Sigmoid colon (tissue), 7 donors: ENCODE data around the gene WDSUB1. TPM values are rescaled to one million over a fixed set of nuclear protein-coding genes. Genes with fewer than 3 reads are reported as not detected.

Experiments
- DNase-seq: peaks from one replicate; pipeline ENCODE4 v3.0.0-alpha.2; 2019
- H3K27ac ChIP-seq, 4 donors: fragments of 200-600 bp; sonication (generic); one replicate each; pipeline ENCODE4 v1.5.1; 2016 to 2019; ENCODE audit warnings: mild to moderate bottlenecking in 1 of 4
- H3K27me3 ChIP-seq, 3 donors: fragments of 200-600 bp; sonication (generic); one replicate each; pipeline ENCODE4 v1.5.1; 2019; ENCODE audit warnings: mild to moderate bottlenecking in 1 of 3
- H3K36me3 ChIP-seq, 4 donors: fragments of 200-600 bp; sonication (generic); one replicate each; pipeline ENCODE4 v1.5.1; 2016 to 2019
- H3K4me1 ChIP-seq, 4 donors: fragments of 200-600 bp; sonication (generic); one replicate each; pipeline ENCODE4 v1.5.1; 2017 to 2019
- H3K4me3 ChIP-seq, 4 donors: fragments of 200-600 bp; sonication (generic); one replicate each; pipeline ENCODE4 v1.5.1; 2017 to 2019; ENCODE audit warnings: mild to moderate bottlenecking in 2 of 4, moderate library complexity in 1 of 4
- H3K9me3 ChIP-seq, 4 donors: fragments of 200-600 bp in 3 of 4; sonication (generic) in 3 of 4; one replicate each; pipeline versions ENCODE4 v1.5.1 to v1.6.1; 2013 to 2019
- EP300 ChIP-seq, 4 donors: sonication (generic); formaldehyde crosslinking; IDR thresholded peaks; one replicate each; pipeline ENCODE4 v1.6.1; 2017; ENCODE audit warnings: antibody characterized with exemption in 4 of 4
- POLR2A ChIP-seq, 2 donors: fragments of 450-650 bp; IDR thresholded peaks; one replicate each; pipeline ENCODE4 v1.6.1; 2016; ENCODE audit warnings: antibody characterized with exemption in 2 of 2, mild to moderate bottlenecking in 2 of 2, moderate library complexity in 2 of 2
- POLR2AphosphoS5 ChIP-seq, 4 donors: sonication (generic); formaldehyde crosslinking; IDR thresholded peaks; one replicate each; pipeline ENCODE4 v1.6.1; 2017; ENCODE audit warnings: antibody characterized with exemption in 4 of 4
- WGBS, 2 donors: extraction: QIAGEN DNeasy Blood & Tissue Kit; methylation state at CpG; one replicate each; pipeline ENCODE4 v1.1.7; 2013; 5-methylcytosine and 5-hydroxymethylcytosine counted together
- intact Hi-C: fragments of 100-400 bp; cut with DNase I; formaldehyde crosslinking; loops from one replicate; pipeline ENCODE4 v1.15.1; 2023
- polyA plus RNA-seq, 3 donors: library from polyadenylated mRNA; stranded (reverse); fragments of 200-250 nt; gene quantifications; one replicate each; pipeline ENCODE4 v1.2.3, GENCODE V29; 2013
- small RNA-seq, 3 donors: library from RNA; depleted of rRNA; stranded (forward); fragments of <200 nt; gene quantifications; one replicate each; pipeline ENCODE3, GENCODE V24; 2016
- total RNA-seq, 4 donors: library from RNA; depleted of rRNA; stranded (reverse); fragments of >200 nt; gene quantifications; one replicate each; pipeline ENCODE4 v1.1.0, GENCODE V29; 2016
- TF ChIP-seq, protein P1 (sequence below), 4 experiments: fragments of 450-650 bp in 3 of 4; fragments of 200-600 bp in 1 of 4; IDR thresholded peaks; one replicate each; pipeline ENCODE4 v1.5.1; 2016 to 2019; ENCODE audit warnings: antibody characterized with exemption in 4 of 4, mild to moderate bottlenecking in 3 of 4, moderate library complexity in 2 of 4
- donor health status: healthy with polysubstance abuse.
- donor health status: Bipolar disorder and iron deficiency.
- donor health status: healthy.

The WDSUB1 gene
- total and polyA plus RNA-seq, 7 donors, result 5.6 to 23.0 (median 8.9) TPM

DNA sequence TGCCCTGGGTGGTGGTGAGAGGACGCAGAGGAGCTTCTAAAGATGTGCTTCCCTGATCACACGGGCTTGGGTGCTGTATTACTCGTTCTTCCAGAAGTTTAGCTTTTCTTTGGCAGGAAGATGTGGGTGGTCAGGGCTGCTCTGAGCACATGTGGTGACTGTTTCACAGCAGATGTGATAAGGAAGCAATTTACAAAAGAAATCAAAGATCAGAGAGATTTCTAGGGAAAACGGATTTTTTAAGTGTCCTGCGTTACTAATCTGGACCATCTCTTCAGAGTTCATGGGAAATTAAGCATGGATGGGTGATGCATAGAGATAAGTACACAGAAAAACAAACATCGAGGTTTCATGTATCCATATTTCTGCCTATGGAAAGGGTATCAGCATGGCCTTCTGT is 99.4 kb downstream of the WDSUB1 start:
- no peak overlapping the region for H3K27ac ChIP-seq
- H3K36me3 ChIP-seq, result peaks cover 0 to 25% (median 6%) of the 10 kb centered on the region in 4 donors
- 69 to 79% methylated on average over 6 of the region's 6 CpGs for WGBS, 2 donors
- no peaks in the 10 kb centered on the region for H3K9me3 ChIP-seq
- DNase-seq, result no peak
- TF ChIP-seq, protein P1, sequence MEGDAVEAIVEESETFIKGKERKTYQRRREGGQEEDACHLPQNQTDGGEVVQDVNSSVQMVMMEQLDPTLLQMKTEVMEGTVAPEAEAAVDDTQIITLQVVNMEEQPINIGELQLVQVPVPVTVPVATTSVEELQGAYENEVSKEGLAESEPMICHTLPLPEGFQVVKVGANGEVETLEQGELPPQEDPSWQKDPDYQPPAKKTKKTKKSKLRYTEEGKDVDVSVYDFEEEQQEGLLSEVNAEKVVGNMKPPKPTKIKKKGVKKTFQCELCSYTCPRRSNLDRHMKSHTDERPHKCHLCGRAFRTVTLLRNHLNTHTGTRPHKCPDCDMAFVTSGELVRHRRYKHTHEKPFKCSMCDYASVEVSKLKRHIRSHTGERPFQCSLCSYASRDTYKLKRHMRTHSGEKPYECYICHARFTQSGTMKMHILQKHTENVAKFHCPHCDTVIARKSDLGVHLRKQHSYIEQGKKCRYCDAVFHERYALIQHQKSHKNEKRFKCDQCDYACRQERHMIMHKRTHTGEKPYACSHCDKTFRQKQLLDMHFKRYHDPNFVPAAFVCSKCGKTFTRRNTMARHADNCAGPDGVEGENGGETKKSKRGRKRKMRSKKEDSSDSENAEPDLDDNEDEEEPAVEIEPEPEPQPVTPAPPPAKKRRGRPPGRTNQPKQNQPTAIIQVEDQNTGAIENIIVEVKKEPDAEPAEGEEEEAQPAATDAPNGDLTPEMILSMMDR (IDR thresholded peaks at IDR 0.05), result no peak
- TF ChIP-seq POLR2AphosphoS5 (IDR thresholded peaks at IDR 0.05) (no peak), EP300 (IDR thresholded peaks at IDR 0.05) (no peak), POLR2A (IDR thresholded peaks at IDR 0.05) (no peak)
- intact Hi-C loops, result no loop called here
- peaks cover 0 to 10% (median 5%) of the 10 kb centered on the region in 4 donors for H3K4me1 ChIP-seq
- H3K4me3 ChIP-seq, result no peak overlapping the region
- H3K27me3 ChIP-seq, result no peaks in the 10 kb centered on the region

DNA sequence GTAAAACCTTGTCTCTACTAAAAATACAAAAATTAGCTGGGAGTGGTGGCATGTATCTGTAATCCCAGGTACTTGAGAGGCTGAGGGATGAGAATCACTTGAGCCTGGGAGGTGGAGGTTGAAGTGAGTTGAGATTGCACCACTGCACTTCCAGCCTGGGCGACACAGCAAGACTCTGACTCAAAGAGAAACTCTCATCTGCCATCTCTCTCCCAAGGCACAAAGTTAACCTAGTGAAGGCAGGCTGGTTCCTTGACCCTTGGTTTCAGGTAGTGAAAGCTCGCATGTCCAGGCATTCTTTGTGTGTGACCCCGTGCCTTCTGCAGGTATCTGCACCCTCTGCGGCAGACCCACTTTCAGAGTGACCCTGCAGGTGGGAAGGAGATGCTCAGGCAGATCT is 100.0 kb downstream of the WDSUB1 start:
- Histone ChIP-seq H3K4me1 (peaks cover 0 to 10% (median 5%) of the 10 kb centered on the region in 4 donors), H3K27ac (no peak overlapping the region), H3K4me3 (no peak overlapping the region), H3K36me3 (peaks cover 0 to 25% (median 6%) of the 10 kb centered on the region in 4 donors), H3K9me3 (no peaks in the 10 kb centered on the region), H3K27me3 (no peaks in the 10 kb centered on the region)
- intact Hi-C loops, result no loop called here
- TF ChIP-seq EP300 (IDR thresholded peaks at IDR 0.05), result no peak
- no peak for TF ChIP-seq POLR2A (IDR thresholded peaks at IDR 0.05)
- TF ChIP-seq, protein P1 (IDR thresholded peaks at IDR 0.05), result no peak
- TF ChIP-seq POLR2AphosphoS5 (IDR thresholded peaks at IDR 0.05), result no peak
- DNase-seq, result no peak
- 88 to 90% methylated on average over 4 of the region's 4 CpGs for WGBS, 2 donors

Small RNAs within 50 kb of the gene (small RNA-seq; reads per million reads assigned to genes)
- 0 to 0.22 (median 0) reads per million in 3 donors for gene MIR6888
